ENCODE results near the gene TMEM178A. TPM values are rescaled to one million over a fixed set of nuclear protein-coding genes. Genes with fewer than 3 reads are reported as not detected.

TMEM178A gene
- total RNA-seq, 1 experiment from 2014 or later: 0.86 TPM

DNA sequence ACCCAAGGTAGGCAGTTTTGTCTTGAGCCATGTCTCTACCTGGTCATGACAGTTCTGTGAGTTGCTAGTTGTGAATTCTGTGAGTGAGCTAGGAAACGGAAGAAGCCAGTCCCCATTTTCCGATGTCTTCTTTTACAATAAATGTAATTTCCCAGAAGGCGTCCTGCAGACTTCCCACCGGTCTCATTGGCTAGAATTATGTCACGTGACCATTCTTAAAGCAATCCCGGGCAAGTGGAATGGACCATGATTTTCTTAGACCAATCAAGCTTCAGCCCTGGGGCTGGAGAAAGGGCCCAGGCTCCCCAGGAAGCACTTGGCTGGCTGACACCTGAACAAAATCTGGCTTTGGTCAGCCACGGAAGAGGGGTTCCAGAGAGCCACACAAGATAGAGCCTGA, 10.6 kb downstream of the TMEM178A start:
- H3K9me3 Mint-ChIP-seq (ENCODE audit: unreplicated experiment): peaks cover 7% of the 10 kb centered on the region
- POLR2A ChIA-PET: no interaction called here
- peaks cover 16% of the 10 kb centered on the region for H3K27me3 Mint-ChIP-seq (ENCODE audit: insufficient read depth, unreplicated experiment)
- no peak overlapping the region for H3K27ac Mint-ChIP-seq (ENCODE audit: low read depth, unreplicated experiment)
- intact Hi-C loops (cut with micrococcal nuclease): no loop called here
- no peak for DNase-seq (ENCODE audit: unreplicated experiment)
- TF ChIP-seq, protein P1, sequence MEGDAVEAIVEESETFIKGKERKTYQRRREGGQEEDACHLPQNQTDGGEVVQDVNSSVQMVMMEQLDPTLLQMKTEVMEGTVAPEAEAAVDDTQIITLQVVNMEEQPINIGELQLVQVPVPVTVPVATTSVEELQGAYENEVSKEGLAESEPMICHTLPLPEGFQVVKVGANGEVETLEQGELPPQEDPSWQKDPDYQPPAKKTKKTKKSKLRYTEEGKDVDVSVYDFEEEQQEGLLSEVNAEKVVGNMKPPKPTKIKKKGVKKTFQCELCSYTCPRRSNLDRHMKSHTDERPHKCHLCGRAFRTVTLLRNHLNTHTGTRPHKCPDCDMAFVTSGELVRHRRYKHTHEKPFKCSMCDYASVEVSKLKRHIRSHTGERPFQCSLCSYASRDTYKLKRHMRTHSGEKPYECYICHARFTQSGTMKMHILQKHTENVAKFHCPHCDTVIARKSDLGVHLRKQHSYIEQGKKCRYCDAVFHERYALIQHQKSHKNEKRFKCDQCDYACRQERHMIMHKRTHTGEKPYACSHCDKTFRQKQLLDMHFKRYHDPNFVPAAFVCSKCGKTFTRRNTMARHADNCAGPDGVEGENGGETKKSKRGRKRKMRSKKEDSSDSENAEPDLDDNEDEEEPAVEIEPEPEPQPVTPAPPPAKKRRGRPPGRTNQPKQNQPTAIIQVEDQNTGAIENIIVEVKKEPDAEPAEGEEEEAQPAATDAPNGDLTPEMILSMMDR (IDR thresholded peaks at IDR 0.05; ENCODE audit: unreplicated experiment): no peak
- no TSS peak for BruUV-seq (replicated peaks)
- CTCF ChIA-PET: no interaction called here
- H3K4me1 Mint-ChIP-seq (ENCODE audit: insufficient read depth, unreplicated experiment): no peaks in the 10 kb centered on the region
- H3K4me3 Mint-ChIP-seq (ENCODE audit: unreplicated experiment): no peak overlapping the region
- no peaks in the 10 kb centered on the region for H3K36me3 Mint-ChIP-seq (ENCODE audit: insufficient read depth, unreplicated experiment)

DNA sequence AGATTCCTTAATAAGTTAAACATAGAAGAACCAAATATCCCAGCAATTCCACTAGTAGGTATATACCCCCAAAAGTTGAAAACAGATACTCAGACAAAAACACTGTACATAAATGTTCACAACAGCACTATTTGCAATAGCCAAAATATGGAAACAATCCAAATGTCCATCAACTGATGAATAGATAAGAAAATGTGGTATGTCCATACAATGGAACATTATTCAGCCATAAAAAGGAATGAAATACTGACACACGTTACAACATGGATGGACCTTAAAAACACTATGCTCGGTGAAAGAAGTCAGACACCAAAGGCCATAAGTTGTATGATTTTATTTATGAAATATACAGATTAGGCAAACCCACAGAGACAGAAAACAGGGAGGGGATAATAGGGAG, 12.5 kb downstream of the TMEM178A start:
- peaks cover 7% of the 10 kb centered on the region for H3K9me3 Mint-ChIP-seq (ENCODE audit: unreplicated experiment)
- H3K36me3 Mint-ChIP-seq (ENCODE audit: insufficient read depth, unreplicated experiment): no peaks in the 10 kb centered on the region
- no peaks in the 10 kb centered on the region for H3K4me1 Mint-ChIP-seq (ENCODE audit: insufficient read depth, unreplicated experiment)
- TF ChIP-seq, protein P1 (IDR thresholded peaks at IDR 0.05; ENCODE audit: unreplicated experiment): no peak
- no peak overlapping the region for H3K27ac Mint-ChIP-seq (ENCODE audit: low read depth, unreplicated experiment)
- POLR2A ChIA-PET: interaction anchor here (1.2 kb wide), 1 partner anchor 20 kb away, joined by 5 read pairs; no protein-coding TSS in a partner anchor
- no peak for DNase-seq (ENCODE audit: unreplicated experiment)
- H3K27me3 Mint-ChIP-seq (ENCODE audit: insufficient read depth, unreplicated experiment): no peaks in the 10 kb centered on the region
- CTCF ChIA-PET: interaction anchor here (0.7 to 1.2 kb wide), 2 partner anchors 164 to 299 kb away, joined by 3 read pairs; no protein-coding TSS in a partner anchor
- no peak overlapping the region for H3K4me3 Mint-ChIP-seq (ENCODE audit: unreplicated experiment)
- intact Hi-C loops (cut with micrococcal nuclease): no loop called here
- BruUV-seq (replicated peaks): no TSS peak

DNA sequence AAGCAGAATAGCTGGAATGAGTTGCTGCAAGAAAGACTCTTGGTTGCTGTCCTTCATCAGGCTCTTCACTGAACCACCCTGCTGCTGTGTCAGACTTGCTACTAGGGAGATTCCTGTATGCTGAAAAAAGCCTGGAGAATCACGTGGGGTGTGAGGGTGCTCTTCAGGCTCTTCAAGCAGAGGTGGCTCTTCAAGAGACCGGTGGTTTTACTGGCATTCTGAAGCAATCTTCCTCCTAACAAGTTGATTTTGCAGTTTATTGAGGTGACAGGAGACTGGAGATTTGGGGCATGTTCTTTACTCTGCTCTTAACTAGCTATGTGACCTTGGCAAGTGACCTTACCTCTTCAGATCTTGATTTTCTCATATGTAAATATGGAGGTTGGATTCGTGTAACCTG, 14.1 kb downstream of the TMEM178A start:
- no TSS peak for BruUV-seq (replicated peaks)
- TF ChIP-seq, protein P1 (IDR thresholded peaks at IDR 0.05; ENCODE audit: unreplicated experiment): no peak
- intact Hi-C loops (cut with micrococcal nuclease): no loop called here

DNA sequence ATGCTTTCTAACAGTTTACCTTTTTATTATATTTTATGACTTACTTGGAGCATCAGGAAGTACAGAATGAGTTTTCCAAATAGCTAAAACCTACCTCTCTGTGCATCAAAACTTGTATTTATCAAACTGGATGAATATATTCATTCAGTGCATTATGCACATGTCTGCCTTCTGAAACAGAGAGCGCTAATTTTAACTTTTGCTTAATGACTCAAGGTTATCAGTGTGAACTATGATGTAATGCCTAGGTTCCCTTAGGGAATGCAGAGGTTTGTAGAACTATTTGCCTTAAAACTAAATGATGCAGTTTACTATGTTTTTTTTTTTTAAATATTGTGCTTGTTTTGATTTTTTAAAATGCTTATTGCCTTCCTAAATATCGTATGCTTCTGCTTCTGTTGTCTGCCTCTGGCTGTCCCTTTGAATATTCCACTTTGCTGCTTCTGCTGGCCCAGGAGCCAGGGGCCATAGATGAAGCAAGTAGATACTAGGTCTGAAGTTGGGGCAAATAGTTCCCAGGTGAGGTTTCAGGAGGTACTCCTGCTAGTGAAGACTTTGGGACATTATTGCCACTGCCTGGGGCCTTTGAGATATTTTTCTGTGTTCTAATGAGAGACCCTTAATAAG, 16.5 kb downstream of the TMEM178A start:
- no TSS peak for BruUV-seq (replicated peaks)
- TF ChIP-seq, protein P1 (IDR thresholded peaks at IDR 0.05; ENCODE audit: unreplicated experiment): no peak
- H3K4me1 Mint-ChIP-seq (ENCODE audit: insufficient read depth, unreplicated experiment): no peaks in the 10 kb centered on the region
- H3K27me3 Mint-ChIP-seq (ENCODE audit: insufficient read depth, unreplicated experiment): no peaks in the 10 kb centered on the region
- DNase-seq (ENCODE audit: unreplicated experiment): no peak
- peaks cover 7% of the 10 kb centered on the region for H3K9me3 Mint-ChIP-seq (ENCODE audit: unreplicated experiment)
- intact Hi-C loops (cut with micrococcal nuclease): no loop called here
- H3K27ac Mint-ChIP-seq (ENCODE audit: low read depth, unreplicated experiment): no peak overlapping the region
- ChIA-PET POLR2A (interaction anchor here (1.0 kb wide), 1 partner anchor 8 kb away, joined by 3 read pairs; no protein-coding TSS in a partner anchor), CTCF (no interaction called here)
- H3K36me3 Mint-ChIP-seq (ENCODE audit: insufficient read depth, unreplicated experiment): no peaks in the 10 kb centered on the region
- no peak overlapping the region for H3K4me3 Mint-ChIP-seq (ENCODE audit: unreplicated experiment)

More for the DNA sequence above, 14.1 kb downstream of the TMEM178A start:
- H3K27me3 Mint-ChIP-seq (ENCODE audit: insufficient read depth, unreplicated experiment): no peaks in the 10 kb centered on the region
- no peak for DNase-seq (ENCODE audit: unreplicated experiment)
- no peaks in the 10 kb centered on the region for H3K4me1 Mint-ChIP-seq (ENCODE audit: insufficient read depth, unreplicated experiment)
- peaks cover 7% of the 10 kb centered on the region for H3K9me3 Mint-ChIP-seq (ENCODE audit: unreplicated experiment)
- CTCF ChIA-PET: interaction anchor here (0.8 to 1.0 kb wide), 2 partner anchors 10 to 167 kb away, joined by 3 to 4 read pairs; no protein-coding TSS in a partner anchor
- H3K36me3 Mint-ChIP-seq (ENCODE audit: insufficient read depth, unreplicated experiment): no peaks in the 10 kb centered on the region
- H3K4me3 Mint-ChIP-seq (ENCODE audit: unreplicated experiment): no peak overlapping the region
- H3K27ac Mint-ChIP-seq (ENCODE audit: low read depth, unreplicated experiment): no peak overlapping the region
- POLR2A ChIA-PET: no interaction called here
